K562 (cell line): Measurements from ENCODE around the gene RALGPS1. TPM values are rescaled to one million over a fixed set of nuclear protein-coding genes. Genes with fewer than 3 reads are reported as not detected.

Source experiments
- ATAC-seq: fragments of 200-7000 bp; cut with Tn5 transposase; 3 replicates; pipeline ENCODE4 v1.9.1; 2020; ENCODE audit warnings: moderate library complexity
- BruUV-seq: library from RNA; stranded (reverse); fragments of 400-500 nt; replicated peaks from 2 replicates; lab custom pipeline; 2021; lab: Mats Ljungman, UMichigan
- CTCF ChIA-PET: fragments of 300-600 bp; formaldehyde crosslinking; extraction: SDS; loops from one replicate; lab custom pipeline; 2021; ENCODE audit warnings: low intra/inter-chr PET ratio; lab: Yijun Ruan, JAX
- POLR2A ChIA-PET: fragments of 300-600, 350-650 bp; sonication (Branson Sonifier 250); formaldehyde crosslinking; extraction: SDS; loops from one replicate; lab custom pipeline; 2021; ENCODE audit warnings: antibody characterized with exemption, inconsistent platforms; lab: Yijun Ruan, JAX
- DNase-seq, 4 experiments: peaks; one replicate each; pipeline versions ENCODE4 v3.0.0 to v3.0.0-alpha.2; 2011 to 2018; ENCODE audit warnings: low spot score in 3 of 4, mixed read lengths in 3 of 4; ENCODE audit errors: extremely low read depth in 1 of 4
- FAIRE-seq: peaks from 2 replicates; lab custom pipeline; 2011; peaks lifted over from hg19 to GRCh38; lab: Jason Lieb, UNC
- H2AFZ ChIP-seq: 2 replicates; pipeline ENCODE4 v1.6.0; 2011; ENCODE audit warnings: low read depth, low read length, control low read depth, inconsistent platforms
- H3K27ac ChIP-seq: fragments of 200-600 bp; 3 replicates; pipeline ENCODE4 v1.8.0; 2011; ENCODE audit warnings: low read depth, mild to moderate bottlenecking, control low read depth, inconsistent platforms, low read length, moderate library complexity, mixed read lengths; ENCODE audit errors: extremely low read depth
- H3K27me3 ChIP-seq, 2 experiments: fragments of 300-600 bp in 1 of 2; 2 replicates in 1 of 2; 3 replicates in 1 of 2; pipeline versions ENCODE4 v1.6.0 to v1.8.0; 2011; ENCODE audit warnings: inconsistent platforms in 2 of 2, low read length in 2 of 2, mild to moderate bottlenecking in 1 of 2, mixed read lengths in 1 of 2, moderate library complexity in 1 of 2; ENCODE audit not compliant: control insufficient read depth in 2 of 2, insufficient read depth in 2 of 2
- H3K36me3 ChIP-seq: fragments of 300-600 bp; 3 replicates; pipeline ENCODE4 v1.8.0; 2011; ENCODE audit warnings: mild to moderate bottlenecking, low read length, inconsistent platforms; ENCODE audit not compliant: control insufficient read depth, insufficient read depth
- H3K4me1 ChIP-seq, 2 experiments: fragments of 200-600 bp in 1 of 2; replicated peaks in 1 of 2; 2 replicates in 1 of 2; 3 replicates in 1 of 2; pipeline versions ENCODE4 v1.5.1 to v1.8.0; 2011; ENCODE audit warnings: inconsistent platforms in 2 of 2, low read length in 2 of 2, mild to moderate bottlenecking in 1 of 2, mixed read lengths in 1 of 2, moderate library complexity in 1 of 2; ENCODE audit not compliant: control insufficient read depth in 2 of 2, insufficient read depth in 2 of 2
- H3K4me2 ChIP-seq: 2 replicates; pipeline ENCODE4 v1.6.1; 2011; ENCODE audit warnings: low read length, control low read depth, inconsistent platforms, mixed read lengths; ENCODE audit not compliant: insufficient read depth
- H3K4me3 ChIP-seq: fragments of 200-600 bp; sonication (generic), shearing (Covaris generic); 2 replicates; pipeline ENCODE4 v1.5.1; 2016; ENCODE audit warnings: control low read depth, inconsistent platforms
- H3K79me2 ChIP-seq: fragments of 200-600 bp; 3 replicates; pipeline ENCODE4 v1.8.0; 2011; ENCODE audit warnings: low read length, inconsistent platforms; ENCODE audit not compliant: control insufficient read depth, insufficient read depth
- H3K9ac ChIP-seq, 2 experiments: 2 replicates each; pipeline versions ENCODE4 v1.6.0 to v1.6.1; 2011; ENCODE audit warnings: low read depth in 2 of 2, low read length in 2 of 2, control low read depth in 1 of 2, inconsistent platforms in 1 of 2, mild to moderate bottlenecking in 1 of 2, mixed read lengths in 1 of 2; ENCODE audit not compliant: insufficient read depth in 1 of 2
- H3K9me1 ChIP-seq: one replicate; pipeline ENCODE4 v1.6.0; 2011; ENCODE audit warnings: inconsistent platforms, mild to moderate bottlenecking, low read length, moderate library complexity; ENCODE audit not compliant: control insufficient read depth, insufficient read depth
- H3K9me3 ChIP-seq: replicated peaks from 2 replicates; pipeline ENCODE4 v1.5.1; 2011; ENCODE audit warnings: low read depth, low read length, inconsistent platforms; ENCODE audit not compliant: control insufficient read depth, insufficient read depth
- H4K20me1 ChIP-seq: replicated peaks from 2 replicates; pipeline ENCODE4 v1.6.1; 2011; ENCODE audit warnings: low read length, inconsistent platforms, mixed read lengths; ENCODE audit not compliant: control insufficient read depth, insufficient read depth
- RERE ChIP-seq: sonication (generic); formaldehyde crosslinking; IDR thresholded peaks from 2 replicates; pipeline ENCODE4 v1.8.0; 2023; ENCODE audit warnings: missing genetic modification reagents, mild to moderate bottlenecking, borderline replicate concordance
- THRA ChIP-seq: fragments of 450-650 bp; IDR thresholded peaks from 2 replicates; pipeline ENCODE4 v1.6.1; 2017; ENCODE audit warnings: mild to moderate bottlenecking, moderate library complexity
- ZNF280B ChIP-seq: fragments of 250-450 bp; sonication (Bioruptor Pico); IDR thresholded peaks from 2 replicates; pipeline ENCODE4 v1.5.1; 2021; ENCODE audit warnings: mild to moderate bottlenecking
- ZNF431 ChIP-seq: sonication (generic); formaldehyde crosslinking; IDR thresholded peaks from 2 replicates; pipeline ENCODE4 v1.8.0; 2022; ENCODE audit warnings: mild to moderate bottlenecking, missing genetic modification reagents
- ZNF609 ChIP-seq: sonication (generic); formaldehyde crosslinking; IDR thresholded peaks from 2 replicates; pipeline ENCODE4 v1.8.1; 2023; ENCODE audit warnings: missing genetic modification reagents, mild to moderate bottlenecking, borderline replicate concordance
- WGBS: fragments of 100-300 bp; shearing (Covaris generic); methylation state at CpG from one replicate; pipeline ENCODE4 v1.1.6; 2016; ENCODE audit warnings: low coverage, mixed read lengths; ENCODE audit not compliant: insufficient coverage; ENCODE audit errors: missing lambda C conversion rate; 5-methylcytosine and 5-hydroxymethylcytosine counted together
- in situ Hi-C: fragments of 300-500 bp; cut with MboI; formaldehyde crosslinking; loops from 4 replicates; pipeline ENCODE4 v1.15.0; 2018; ENCODE audit warnings: inconsistent platforms, mixed read lengths
- intact Hi-C: fragments of 100-400 bp; cut with micrococcal nuclease; formaldehyde crosslinking; loops from 2 replicates; pipeline ENCODE4 v1.14.2; 2022
- polyA plus RNA-seq, 8 experiments: library from polyadenylated mRNA; depleted of rRNA in 4 of 8; stranded (reverse) in 5 of 8; unstranded in 3 of 8; fragments of >200 nt; fragmentation: Nextera tagmentation in 2 of 8; fragmentation: Illumina TruSeq in 1 of 8; extraction: Ambion mirVana in 2 of 8; extraction: Trizol in 1 of 8; gene quantifications; 2 replicates each; pipeline versions ENCODE4 v1.2.1 to v1.2.3, GENCODE V29; 2011 to 2014; ENCODE audit warnings: inconsistent platforms in 1 of 8, missing spikeins in 1 of 8
- total RNA-seq, 7 experiments: library from RNA; depleted of rRNA in 6 of 7; stranded (reverse); fragments of >200 nt in 6 of 7; fragmentation: Illumina TruSeq in 2 of 7; extraction: Trizol in 2 of 7; gene quantifications; 2 replicates each; pipeline versions ENCODE4 v1.2.1 to v1.2.3, GENCODE V29; 2011 to 2021; ENCODE audit warnings: low replicate concordance in 1 of 7

Gene RALGPS1
- total and polyA plus RNA-seq, 9 of the 15 experiments (the other 6 are each of a cell fraction or from before 2014, with no cell fraction given) = 0.04 to 2.6 (median 1.5) TPM

- TF ChIP-seq ZNF431 (CRISPR knock-in tag) (no peak), ZNF609 (CRISPR knock-in tag) (no peak)
Observed at GRCh38 chr9:127184641-127185040, 270.1 kb downstream of the RALGPS1 start (continued).

GRCh38 chr9:127185181-127185580 lies 270.6 kb downstream of the RALGPS1 start:
- Histone ChIP-seq H3K27me3 (peaks cover 0 to 14% of the 10 kb centered on the region in 2 experiments; a peak in 1 of 5 replicates), H3K4me1 (peaks cover 13 to 17% of the 10 kb centered on the region in 2 experiments; a peak in 4 of 5 replicates), H3K27ac (no peak overlapping the region), H3K79me2 (no peaks in the 10 kb centered on the region), H3K36me3 (no peaks in the 10 kb centered on the region), H3K9me3 (no peaks in the 10 kb centered on the region), H3K9ac (no peak overlapping the region), H2AFZ (no peak overlapping the region), H3K4me2 (no peak overlapping the region), H4K20me1 (no peaks in the 10 kb centered on the region), H3K9me1 (peaks cover 3% of the 10 kb centered on the region), H3K4me3 (no peak overlapping the region)
- no peak for ATAC-seq
- no TSS peak for BruUV-seq
- whole genome bisulfite sequencing = 19% methylated on average over 5 of the region's 5 CpGs
- ChIA-PET CTCF (no interaction called here), POLR2A (interaction anchor here (0.7 to 1.2 kb wide), 2 partner anchors 12 to 1067 kb away, joined by 3 read pairs; no protein-coding TSS in a partner anchor)
- no peak for DNase-seq
- in situ Hi-C loops = no loop called here
- intact Hi-C loops = loop anchor here (10.0 kb wide), 1 partner anchor 60 kb away; no protein-coding TSS in a partner anchor
- no peak for FAIRE-seq
- no peak for TF ChIP-seq RERE
- no peak for TF ChIP-seq THRA
- TF ChIP-seq ZNF280B (CRISPR knock-in tag) = no peak
